GM23338 (cell line): Measurements from ENCODE around the gene NHERF1.

Source experiments
- CREB1 ChIP-seq: fragments of 250-450 bp; sonication (Bioruptor Pico); IDR thresholded peaks from 2 replicates; pipeline ENCODE4 v1.5.0; 2020; ENCODE audit warnings: low read depth, mild to moderate bottlenecking, moderate library complexity
- EZH2 ChIP-seq: fragments of 200-600 bp; sonication (generic); IDR thresholded peaks from one replicate; pipeline ENCODE4 v1.8.0; 2017; ENCODE audit warnings: antibody characterized with exemption, mild to moderate bottlenecking, low read depth; ENCODE audit not compliant: unreplicated experiment
- EZH2phosphoT487 ChIP-seq: fragments of 200-600 bp; sonication (generic); IDR thresholded peaks from one replicate; pipeline ENCODE4 v1.8.1; 2018; ENCODE audit warnings: antibody characterized with exemption; ENCODE audit not compliant: unreplicated experiment
- JUNB ChIP-seq: IDR thresholded peaks from one replicate; pipeline ENCODE4 v1.6.1; 2016; ENCODE audit warnings: antibody characterized with exemption; ENCODE audit not compliant: unreplicated experiment
- POLR2AphosphoS5 ChIP-seq: IDR thresholded peaks from 2 replicates; pipeline ENCODE4 v1.6.1; 2016; ENCODE audit warnings: antibody characterized with exemption, low read depth
- ZNF114 ChIP-seq: fragments of 250-450 bp; sonication (Bioruptor Pico); IDR thresholded peaks from 2 replicates; pipeline ENCODE4 v1.5.0; 2020; ENCODE audit warnings: mild to moderate bottlenecking, moderate library complexity
- TF ChIP-seq, protein P1 (sequence below), 2 experiments: fragments of 200-600 bp in 1 of 2; sonication (generic) in 1 of 2; conservative IDR thresholded peaks; 2 replicates each; pipeline versions ENCODE4 v1.5.1 to v1.6.1; 2016 to 2017; ENCODE audit warnings: antibody characterized with exemption in 2 of 2, low read depth in 2 of 2, mild to moderate bottlenecking in 2 of 2, moderate library complexity in 1 of 2
- TF ChIP-seq, protein P2 (sequence below): IDR thresholded peaks from one replicate; pipeline ENCODE4 v1.6.1; 2018; ENCODE audit warnings: antibody characterized with exemption; ENCODE audit not compliant: unreplicated experiment
- TF ChIP-seq, protein P3 (sequence below): fragments of 250-450 bp; sonication (Bioruptor Pico); IDR thresholded peaks from 2 replicates; pipeline ENCODE4 v1.5.0; 2020; ENCODE audit warnings: mild to moderate bottlenecking, moderate library complexity

GRCh38 chr17:74763565-74764387 is 15.3 kb downstream of the NHERF1 start:
- TF ChIP-seq, protein P1, sequence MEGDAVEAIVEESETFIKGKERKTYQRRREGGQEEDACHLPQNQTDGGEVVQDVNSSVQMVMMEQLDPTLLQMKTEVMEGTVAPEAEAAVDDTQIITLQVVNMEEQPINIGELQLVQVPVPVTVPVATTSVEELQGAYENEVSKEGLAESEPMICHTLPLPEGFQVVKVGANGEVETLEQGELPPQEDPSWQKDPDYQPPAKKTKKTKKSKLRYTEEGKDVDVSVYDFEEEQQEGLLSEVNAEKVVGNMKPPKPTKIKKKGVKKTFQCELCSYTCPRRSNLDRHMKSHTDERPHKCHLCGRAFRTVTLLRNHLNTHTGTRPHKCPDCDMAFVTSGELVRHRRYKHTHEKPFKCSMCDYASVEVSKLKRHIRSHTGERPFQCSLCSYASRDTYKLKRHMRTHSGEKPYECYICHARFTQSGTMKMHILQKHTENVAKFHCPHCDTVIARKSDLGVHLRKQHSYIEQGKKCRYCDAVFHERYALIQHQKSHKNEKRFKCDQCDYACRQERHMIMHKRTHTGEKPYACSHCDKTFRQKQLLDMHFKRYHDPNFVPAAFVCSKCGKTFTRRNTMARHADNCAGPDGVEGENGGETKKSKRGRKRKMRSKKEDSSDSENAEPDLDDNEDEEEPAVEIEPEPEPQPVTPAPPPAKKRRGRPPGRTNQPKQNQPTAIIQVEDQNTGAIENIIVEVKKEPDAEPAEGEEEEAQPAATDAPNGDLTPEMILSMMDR (conservative IDR thresholded peaks at IDR 0.05; ENCODE audit: low read depth in 2 of 2) = no peak
- TF ChIP-seq POLR2AphosphoS5 = no peak
- no peak for TF ChIP-seq EZH2
- no peak for TF ChIP-seq EZH2phosphoT487
- TF ChIP-seq ZNF114 (CRISPR knock-in tag) = no peak
- TF ChIP-seq CREB1 (CRISPR knock-in tag) = no peak
- TF ChIP-seq, protein P2, sequence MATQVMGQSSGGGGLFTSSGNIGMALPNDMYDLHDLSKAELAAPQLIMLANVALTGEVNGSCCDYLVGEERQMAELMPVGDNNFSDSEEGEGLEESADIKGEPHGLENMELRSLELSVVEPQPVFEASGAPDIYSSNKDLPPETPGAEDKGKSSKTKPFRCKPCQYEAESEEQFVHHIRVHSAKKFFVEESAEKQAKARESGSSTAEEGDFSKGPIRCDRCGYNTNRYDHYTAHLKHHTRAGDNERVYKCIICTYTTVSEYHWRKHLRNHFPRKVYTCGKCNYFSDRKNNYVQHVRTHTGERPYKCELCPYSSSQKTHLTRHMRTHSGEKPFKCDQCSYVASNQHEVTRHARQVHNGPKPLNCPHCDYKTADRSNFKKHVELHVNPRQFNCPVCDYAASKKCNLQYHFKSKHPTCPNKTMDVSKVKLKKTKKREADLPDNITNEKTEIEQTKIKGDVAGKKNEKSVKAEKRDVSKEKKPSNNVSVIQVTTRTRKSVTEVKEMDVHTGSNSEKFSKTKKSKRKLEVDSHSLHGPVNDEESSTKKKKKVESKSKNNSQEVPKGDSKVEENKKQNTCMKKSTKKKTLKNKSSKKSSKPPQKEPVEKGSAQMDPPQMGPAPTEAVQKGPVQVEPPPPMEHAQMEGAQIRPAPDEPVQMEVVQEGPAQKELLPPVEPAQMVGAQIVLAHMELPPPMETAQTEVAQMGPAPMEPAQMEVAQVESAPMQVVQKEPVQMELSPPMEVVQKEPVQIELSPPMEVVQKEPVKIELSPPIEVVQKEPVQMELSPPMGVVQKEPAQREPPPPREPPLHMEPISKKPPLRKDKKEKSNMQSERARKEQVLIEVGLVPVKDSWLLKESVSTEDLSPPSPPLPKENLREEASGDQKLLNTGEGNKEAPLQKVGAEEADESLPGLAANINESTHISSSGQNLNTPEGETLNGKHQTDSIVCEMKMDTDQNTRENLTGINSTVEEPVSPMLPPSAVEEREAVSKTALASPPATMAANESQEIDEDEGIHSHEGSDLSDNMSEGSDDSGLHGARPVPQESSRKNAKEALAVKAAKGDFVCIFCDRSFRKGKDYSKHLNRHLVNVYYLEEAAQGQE = no peak
- TF ChIP-seq, protein P3, sequence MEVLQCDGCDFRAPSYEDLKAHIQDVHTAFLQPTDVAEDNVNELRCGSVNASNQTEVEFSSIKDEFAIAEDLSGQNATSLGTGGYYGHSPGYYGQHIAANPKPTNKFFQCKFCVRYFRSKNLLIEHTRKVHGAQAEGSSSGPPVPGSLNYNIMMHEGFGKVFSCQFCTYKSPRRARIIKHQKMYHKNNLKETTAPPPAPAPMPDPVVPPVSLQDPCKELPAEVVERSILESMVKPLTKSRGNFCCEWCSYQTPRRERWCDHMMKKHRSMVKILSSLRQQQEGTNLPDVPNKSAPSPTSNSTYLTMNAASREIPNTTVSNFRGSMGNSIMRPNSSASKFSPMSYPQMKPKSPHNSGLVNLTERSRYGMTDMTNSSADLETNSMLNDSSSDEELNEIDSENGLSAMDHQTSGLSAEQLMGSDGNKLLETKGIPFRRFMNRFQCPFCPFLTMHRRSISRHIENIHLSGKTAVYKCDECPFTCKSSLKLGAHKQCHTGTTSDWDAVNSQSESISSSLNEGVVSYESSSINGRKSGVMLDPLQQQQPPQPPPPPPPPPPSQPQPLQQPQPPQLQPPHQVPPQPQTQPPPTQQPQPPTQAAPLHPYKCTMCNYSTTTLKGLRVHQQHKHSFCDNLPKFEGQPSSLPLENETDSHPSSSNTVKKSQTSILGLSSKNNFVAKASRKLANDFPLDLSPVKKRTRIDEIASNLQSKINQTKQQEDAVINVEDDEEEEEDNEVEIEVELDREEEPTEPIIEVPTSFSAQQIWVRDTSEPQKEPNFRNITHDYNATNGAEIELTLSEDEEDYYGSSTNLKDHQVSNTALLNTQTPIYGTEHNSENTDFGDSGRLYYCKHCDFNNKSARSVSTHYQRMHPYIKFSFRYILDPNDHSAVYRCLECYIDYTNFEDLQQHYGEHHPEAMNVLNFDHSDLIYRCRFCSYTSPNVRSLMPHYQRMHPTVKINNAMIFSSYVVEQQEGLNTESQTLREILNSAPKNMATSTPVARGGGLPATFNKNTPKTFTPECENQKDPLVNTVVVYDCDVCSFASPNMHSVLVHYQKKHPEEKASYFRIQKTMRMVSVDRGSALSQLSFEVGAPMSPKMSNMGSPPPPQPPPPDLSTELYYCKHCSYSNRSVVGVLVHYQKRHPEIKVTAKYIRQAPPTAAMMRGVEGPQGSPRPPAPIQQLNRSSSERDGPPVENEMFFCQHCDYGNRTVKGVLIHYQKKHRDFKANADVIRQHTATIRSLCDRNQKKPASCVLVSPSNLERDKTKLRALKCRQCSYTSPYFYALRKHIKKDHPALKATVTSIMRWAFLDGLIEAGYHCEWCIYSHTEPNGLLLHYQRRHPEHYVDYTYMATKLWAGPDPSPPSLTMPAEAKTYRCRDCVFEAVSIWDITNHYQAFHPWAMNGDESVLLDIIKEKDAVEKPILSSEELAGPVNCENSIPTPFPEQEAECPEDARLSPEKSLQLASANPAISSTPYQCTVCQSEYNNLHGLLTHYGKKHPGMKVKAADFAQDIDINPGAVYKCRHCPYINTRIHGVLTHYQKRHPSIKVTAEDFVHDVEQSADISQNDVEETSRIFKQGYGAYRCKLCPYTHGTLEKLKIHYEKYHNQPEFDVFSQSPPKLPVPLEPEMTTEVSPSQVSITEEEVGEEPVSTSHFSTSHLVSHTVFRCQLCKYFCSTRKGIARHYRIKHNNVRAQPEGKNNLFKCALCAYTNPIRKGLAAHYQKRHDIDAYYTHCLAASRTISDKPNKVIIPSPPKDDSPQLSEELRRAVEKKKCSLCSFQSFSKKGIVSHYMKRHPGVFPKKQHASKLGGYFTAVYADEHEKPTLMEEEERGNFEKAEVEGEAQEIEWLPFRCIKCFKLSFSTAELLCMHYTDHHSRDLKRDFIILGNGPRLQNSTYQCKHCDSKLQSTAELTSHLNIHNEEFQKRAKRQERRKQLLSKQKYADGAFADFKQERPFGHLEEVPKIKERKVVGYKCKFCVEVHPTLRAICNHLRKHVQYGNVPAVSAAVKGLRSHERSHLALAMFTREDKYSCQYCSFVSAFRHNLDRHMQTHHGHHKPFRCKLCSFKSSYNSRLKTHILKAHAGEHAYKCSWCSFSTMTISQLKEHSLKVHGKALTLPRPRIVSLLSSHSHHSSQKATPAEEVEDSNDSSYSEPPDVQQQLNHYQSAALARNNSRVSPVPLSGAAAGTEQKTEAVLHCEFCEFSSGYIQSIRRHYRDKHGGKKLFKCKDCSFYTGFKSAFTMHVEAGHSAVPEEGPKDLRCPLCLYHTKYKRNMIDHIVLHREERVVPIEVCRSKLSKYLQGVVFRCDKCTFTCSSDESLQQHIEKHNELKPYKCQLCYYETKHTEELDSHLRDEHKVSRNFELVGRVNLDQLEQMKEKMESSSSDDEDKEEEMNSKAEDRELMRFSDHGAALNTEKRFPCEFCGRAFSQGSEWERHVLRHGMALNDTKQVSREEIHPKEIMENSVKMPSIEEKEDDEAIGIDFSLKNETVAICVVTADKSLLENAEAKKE (CRISPR knock-in tag) = no peak
- TF ChIP-seq JUNB = no peak
